Measurements from ENCODE around the gene ADAMTSL1.

Gene ADAMTSL1

DNA sequence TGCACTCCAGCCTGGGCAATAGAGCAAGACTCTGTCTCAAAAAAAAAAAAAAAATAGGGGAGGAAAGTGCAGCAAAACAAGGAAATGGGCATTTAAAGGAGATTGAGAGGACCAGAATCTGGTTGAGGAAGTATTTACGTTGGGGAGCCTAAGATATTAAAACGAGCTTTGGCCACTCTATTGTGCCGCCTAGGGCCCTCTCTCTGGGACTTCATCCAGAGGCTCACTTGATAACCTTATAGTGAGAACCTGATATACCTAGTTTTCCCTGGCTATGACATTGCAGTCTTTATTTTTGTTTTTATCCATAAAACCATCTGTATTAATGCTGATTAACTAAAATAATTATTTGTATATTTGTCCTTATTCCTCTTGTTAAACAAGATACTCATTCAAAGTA, 345.5 kb downstream of the ADAMTSL1 start:
- DNase-seq (ENCODE audit: low spot score), result no peak
- TF ChIP-seq, protein P1, sequence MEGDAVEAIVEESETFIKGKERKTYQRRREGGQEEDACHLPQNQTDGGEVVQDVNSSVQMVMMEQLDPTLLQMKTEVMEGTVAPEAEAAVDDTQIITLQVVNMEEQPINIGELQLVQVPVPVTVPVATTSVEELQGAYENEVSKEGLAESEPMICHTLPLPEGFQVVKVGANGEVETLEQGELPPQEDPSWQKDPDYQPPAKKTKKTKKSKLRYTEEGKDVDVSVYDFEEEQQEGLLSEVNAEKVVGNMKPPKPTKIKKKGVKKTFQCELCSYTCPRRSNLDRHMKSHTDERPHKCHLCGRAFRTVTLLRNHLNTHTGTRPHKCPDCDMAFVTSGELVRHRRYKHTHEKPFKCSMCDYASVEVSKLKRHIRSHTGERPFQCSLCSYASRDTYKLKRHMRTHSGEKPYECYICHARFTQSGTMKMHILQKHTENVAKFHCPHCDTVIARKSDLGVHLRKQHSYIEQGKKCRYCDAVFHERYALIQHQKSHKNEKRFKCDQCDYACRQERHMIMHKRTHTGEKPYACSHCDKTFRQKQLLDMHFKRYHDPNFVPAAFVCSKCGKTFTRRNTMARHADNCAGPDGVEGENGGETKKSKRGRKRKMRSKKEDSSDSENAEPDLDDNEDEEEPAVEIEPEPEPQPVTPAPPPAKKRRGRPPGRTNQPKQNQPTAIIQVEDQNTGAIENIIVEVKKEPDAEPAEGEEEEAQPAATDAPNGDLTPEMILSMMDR (IDR thresholded peaks at IDR 0.05; ENCODE audit: borderline replicate concordance, control extremely low read depth, extremely low read depth, insufficient read depth, missing control alignments), result no peak
- in situ Hi-C loops (cut with MboI; ENCODE audit: low sequenced_read_pairs, unreplicated experiment), result no loop called here

DNA sequence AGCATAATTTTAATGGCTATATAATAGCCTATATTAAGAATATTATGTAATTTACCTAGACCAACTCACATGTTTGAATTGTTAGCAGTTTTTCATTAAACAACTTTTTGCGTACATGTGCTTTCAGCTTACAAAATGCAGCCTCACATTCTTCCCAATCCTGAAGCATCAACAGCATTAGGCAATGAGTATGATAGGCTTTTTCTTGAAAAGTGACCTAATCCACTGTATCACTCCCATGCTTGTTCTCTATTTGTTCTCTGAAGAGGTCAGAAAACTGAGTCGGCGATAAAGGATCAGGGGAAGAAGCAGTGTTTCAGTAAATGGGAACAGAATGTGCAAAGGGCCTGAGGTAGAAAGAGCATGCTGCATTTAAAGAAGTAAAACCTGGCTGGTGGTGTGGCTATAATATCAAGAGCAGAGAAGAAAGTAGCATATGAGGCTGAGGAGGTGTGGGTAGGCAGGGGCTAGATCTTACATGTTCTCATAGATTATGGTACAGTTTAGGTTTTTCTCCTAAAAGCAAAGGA, 346.7 kb downstream of the ADAMTSL1 start:
- no peak for DNase-seq (ENCODE audit: low spot score)
- TF ChIP-seq, protein P1 (IDR thresholded peaks at IDR 0.05; ENCODE audit: borderline replicate concordance, control extremely low read depth, extremely low read depth, insufficient read depth, missing control alignments), result no peak
- in situ Hi-C loops (cut with MboI; ENCODE audit: low sequenced_read_pairs, unreplicated experiment), result no loop called here

DNA sequence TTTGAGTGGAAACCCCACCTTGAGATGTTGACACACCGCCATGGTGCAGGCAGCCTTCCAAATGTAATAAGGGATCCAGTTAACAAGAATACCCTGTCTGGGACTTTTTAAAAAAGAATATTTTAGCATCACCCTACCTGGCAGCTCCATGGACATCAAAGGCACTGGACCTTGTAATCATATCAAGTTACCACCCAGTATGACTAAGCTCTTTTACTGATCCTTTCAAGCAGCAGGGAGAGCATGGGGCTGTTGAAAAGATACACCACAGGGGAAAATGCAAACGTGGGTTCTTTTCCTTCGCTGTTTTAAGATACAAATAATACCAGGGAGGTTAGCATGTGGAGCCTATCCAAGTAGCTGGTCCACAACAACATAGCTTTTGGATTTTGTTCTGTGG, 347.8 kb downstream of the ADAMTSL1 start:
- TF ChIP-seq, protein P1 (IDR thresholded peaks at IDR 0.05; ENCODE audit: borderline replicate concordance, control extremely low read depth, extremely low read depth, insufficient read depth, missing control alignments), result no peak
- DNase-seq (ENCODE audit: low spot score), result no peak
- in situ Hi-C loops (cut with MboI; ENCODE audit: low sequenced_read_pairs, unreplicated experiment), result no loop called here

DNA sequence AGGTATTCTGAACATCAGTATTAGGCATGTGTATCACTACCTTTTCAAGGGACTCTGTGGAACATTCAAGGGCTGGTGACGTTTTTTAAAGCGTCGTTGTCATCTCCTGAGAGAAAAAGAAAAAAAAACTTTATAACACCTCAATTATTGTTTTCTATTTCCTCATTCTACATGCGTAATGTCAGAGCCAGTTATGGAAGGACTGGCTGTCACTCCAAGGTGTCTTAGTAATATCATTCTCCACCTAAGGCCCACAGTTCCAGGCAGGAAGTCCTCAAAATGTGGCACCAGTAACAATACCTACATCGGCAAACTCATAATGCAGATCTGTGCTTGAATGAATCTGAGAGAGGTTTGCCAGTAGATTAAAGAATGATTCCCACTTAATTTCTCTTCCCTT, 348.9 kb downstream of the ADAMTSL1 start:
- TF ChIP-seq, protein P1 (IDR thresholded peaks at IDR 0.05; ENCODE audit: borderline replicate concordance, control extremely low read depth, extremely low read depth, insufficient read depth, missing control alignments), result no peak
- in situ Hi-C loops (cut with MboI; ENCODE audit: low sequenced_read_pairs, unreplicated experiment), result no loop called here
- no peak for DNase-seq (ENCODE audit: low spot score)

DNA sequence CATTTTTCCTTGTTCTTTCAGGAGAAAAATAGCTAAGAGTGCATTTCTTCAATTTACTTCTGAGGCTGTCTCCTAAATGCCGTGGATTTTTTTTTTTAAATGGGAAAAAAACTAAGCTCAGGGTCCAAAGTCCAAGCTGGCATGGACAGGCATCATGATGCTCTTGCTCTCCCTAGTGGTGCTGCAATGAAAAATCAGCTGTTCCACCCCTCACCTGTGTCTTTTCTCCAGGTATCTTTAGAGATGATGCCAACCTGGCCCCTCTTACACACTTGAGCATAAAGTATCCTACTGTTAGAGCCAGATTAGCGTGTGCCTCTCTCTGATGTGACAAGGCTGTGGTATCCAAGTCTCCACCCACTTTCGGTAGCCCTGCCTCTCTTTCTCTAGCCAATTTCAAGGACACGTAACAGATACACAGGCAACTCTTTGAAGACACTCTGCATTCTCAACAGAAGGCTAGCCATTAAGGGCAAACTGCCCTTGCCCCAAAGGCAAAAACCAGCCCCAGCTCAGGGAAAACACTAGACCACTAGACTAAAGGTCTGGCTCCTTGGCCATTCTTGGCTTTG, 350.2 kb downstream of the ADAMTSL1 start:
- no peak for DNase-seq (ENCODE audit: low spot score)
- TF ChIP-seq, protein P1 (IDR thresholded peaks at IDR 0.05; ENCODE audit: borderline replicate concordance, control extremely low read depth, extremely low read depth, insufficient read depth, missing control alignments), result peak; percentile 5
- in situ Hi-C loops (cut with MboI; ENCODE audit: low sequenced_read_pairs, unreplicated experiment), result no loop called here

DNA sequence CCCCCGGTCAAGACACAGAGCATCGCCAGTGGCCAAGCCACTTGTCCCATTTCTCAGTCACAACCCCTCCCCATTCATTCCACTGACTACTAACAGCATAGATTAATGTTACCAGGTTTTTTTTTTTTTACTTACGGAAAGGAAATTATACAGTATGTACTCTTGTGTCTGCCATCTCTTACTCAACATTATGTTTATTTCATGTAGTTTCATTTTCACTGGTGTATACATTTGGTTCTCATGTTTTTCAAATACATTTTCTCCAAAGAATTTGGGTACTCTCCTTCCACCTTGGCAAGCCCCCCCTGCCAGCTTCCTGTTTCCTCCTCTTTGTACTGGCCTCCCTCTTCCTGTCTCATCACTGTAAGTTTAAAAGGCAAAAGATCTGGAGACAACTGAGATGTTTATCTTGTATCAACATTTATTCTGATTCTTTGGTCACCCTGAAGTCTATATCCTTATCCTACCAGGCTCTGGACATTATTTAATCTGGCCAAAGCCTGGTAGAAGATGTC, 351.8 kb downstream of the ADAMTSL1 start:
- in situ Hi-C loops (cut with MboI; ENCODE audit: low sequenced_read_pairs, unreplicated experiment), result no loop called here
- no peak for DNase-seq (ENCODE audit: low spot score)

More for the DNA sequence above, 351.8 kb downstream of the ADAMTSL1 start:
- TF ChIP-seq, protein P1 (IDR thresholded peaks at IDR 0.05; ENCODE audit: borderline replicate concordance, control extremely low read depth, extremely low read depth, insufficient read depth, missing control alignments), result no peak
